Calu3 (cell line): ENCODE results near the gene COPB2. TPM values are rescaled to one million over a fixed set of nuclear protein-coding genes. Genes with fewer than 3 reads are reported as not detected.
A peak's percentile ranks its signal among the peaks of the same experiment; 100 is the strongest.
"Not testable (repeated sequence)": the region's sequence is repeated elsewhere in the genome, so short reads cannot be mapped to it uniquely, and the experiment has no call there.

Experiments
- BruUV-seq: library from RNA; stranded (reverse); fragments of 400-500 nt; replicated peaks from 2 replicates; lab custom pipeline; 2021; lab: Mats Ljungman, UMichigan
- CTCF ChIA-PET: fragments of 300-600 bp; sonication (Branson Sonifier 250); formaldehyde crosslinking; loops from one replicate; lab custom pipeline; 2022; ENCODE audit warnings: antibody characterized with exemption; lab: Charles Lee
- DNase-seq: peaks from one replicate; pipeline ENCODE4 v3.0.0; 2022
- H3K27ac Mint-ChIP-seq: one replicate; pipeline ENCODE4 v1.8.0; 2022; ENCODE audit warnings: mixed read lengths; ENCODE audit not compliant: unreplicated experiment
- H3K27me3 Mint-ChIP-seq: one replicate; pipeline ENCODE4 v1.8.0; 2022; ENCODE audit warnings: mixed read lengths; ENCODE audit not compliant: unreplicated experiment
- H3K36me3 Mint-ChIP-seq: one replicate; pipeline ENCODE4 v1.8.0; 2022; ENCODE audit warnings: mild to moderate bottlenecking, moderate library complexity, mixed read lengths; ENCODE audit not compliant: insufficient read depth, unreplicated experiment
- H3K4me1 Mint-ChIP-seq: one replicate; pipeline ENCODE4 v1.8.0; 2022; ENCODE audit warnings: mild to moderate bottlenecking, low read depth, mixed read lengths; ENCODE audit not compliant: unreplicated experiment
- H3K4me3 Mint-ChIP-seq: one replicate; pipeline ENCODE4 v1.8.0; 2022; ENCODE audit warnings: mild to moderate bottlenecking, low read depth, moderate library complexity, mixed read lengths; ENCODE audit not compliant: unreplicated experiment
- H3K9me3 Mint-ChIP-seq: one replicate; pipeline ENCODE4 v1.8.0; 2022; ENCODE audit warnings: low read depth, mixed read lengths; ENCODE audit not compliant: unreplicated experiment
- intact Hi-C: fragments of 100-400 bp; cut with micrococcal nuclease; formaldehyde crosslinking; loops from one replicate; pipeline ENCODE4 v1.10.0; 2022; ENCODE audit not compliant: unreplicated experiment
- total RNA-seq: library from RNA; stranded (reverse); gene quantifications from 2 replicates; pipeline ENCODE4 v1.2.3, GENCODE V29; 2022
- TF ChIP-seq, protein P1 (sequence below): fragments of 200-600 bp; IDR thresholded peaks from one replicate; pipeline ENCODE4 v1.8.0; 2022; ENCODE audit warnings: antibody characterized with exemption; ENCODE audit not compliant: unreplicated experiment

The COPB2 gene
- total RNA-seq, 1 experiment from 2014 or later = 223 TPM

- TF ChIP-seq, protein P1, sequence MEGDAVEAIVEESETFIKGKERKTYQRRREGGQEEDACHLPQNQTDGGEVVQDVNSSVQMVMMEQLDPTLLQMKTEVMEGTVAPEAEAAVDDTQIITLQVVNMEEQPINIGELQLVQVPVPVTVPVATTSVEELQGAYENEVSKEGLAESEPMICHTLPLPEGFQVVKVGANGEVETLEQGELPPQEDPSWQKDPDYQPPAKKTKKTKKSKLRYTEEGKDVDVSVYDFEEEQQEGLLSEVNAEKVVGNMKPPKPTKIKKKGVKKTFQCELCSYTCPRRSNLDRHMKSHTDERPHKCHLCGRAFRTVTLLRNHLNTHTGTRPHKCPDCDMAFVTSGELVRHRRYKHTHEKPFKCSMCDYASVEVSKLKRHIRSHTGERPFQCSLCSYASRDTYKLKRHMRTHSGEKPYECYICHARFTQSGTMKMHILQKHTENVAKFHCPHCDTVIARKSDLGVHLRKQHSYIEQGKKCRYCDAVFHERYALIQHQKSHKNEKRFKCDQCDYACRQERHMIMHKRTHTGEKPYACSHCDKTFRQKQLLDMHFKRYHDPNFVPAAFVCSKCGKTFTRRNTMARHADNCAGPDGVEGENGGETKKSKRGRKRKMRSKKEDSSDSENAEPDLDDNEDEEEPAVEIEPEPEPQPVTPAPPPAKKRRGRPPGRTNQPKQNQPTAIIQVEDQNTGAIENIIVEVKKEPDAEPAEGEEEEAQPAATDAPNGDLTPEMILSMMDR = no peak
- CTCF ChIA-PET = interaction anchor here (1.0 kb wide), 1 partner anchor 226 kb away, joined by 3 read pairs; no protein-coding TSS in a partner anchor
- H3K4me1 Mint-ChIP-seq = no peaks in the 10 kb centered on the region
- H3K4me3 Mint-ChIP-seq = no peak overlapping the region
- no peak overlapping the region for H3K27ac Mint-ChIP-seq
- BruUV-seq = no TSS peak
- H3K36me3 Mint-ChIP-seq = no peaks in the 10 kb centered on the region
- H3K9me3 Mint-ChIP-seq = peaks cover 4% of the 10 kb centered on the region
- DNase-seq = no peak
- intact Hi-C loops = no loop called here
- peaks cover 59% of the 10 kb centered on the region for H3K27me3 Mint-ChIP-seq
Measured at GRCh38 chr3:139338405-139338804, 51.0 kb downstream of the COPB2 start.

- H3K4me3 Mint-ChIP-seq, H3K9me3 Mint-ChIP-seq, CTCF ChIA-PET, H3K27ac Mint-ChIP-seq, BruUV-seq, H3K36me3 Mint-ChIP-seq, H3K4me1 Mint-ChIP-seq, DNase-seq: not testable (repeated sequence)
- peaks cover 73% of the 10 kb centered on the region for H3K27me3 Mint-ChIP-seq
- intact Hi-C loops = loop anchor here (5.0 kb wide), 1 partner anchor 637 kb away; no protein-coding TSS in a partner anchor
Measured at GRCh38 chr3:139334675-139335074, 54.8 kb downstream of the COPB2 start.

DNA sequence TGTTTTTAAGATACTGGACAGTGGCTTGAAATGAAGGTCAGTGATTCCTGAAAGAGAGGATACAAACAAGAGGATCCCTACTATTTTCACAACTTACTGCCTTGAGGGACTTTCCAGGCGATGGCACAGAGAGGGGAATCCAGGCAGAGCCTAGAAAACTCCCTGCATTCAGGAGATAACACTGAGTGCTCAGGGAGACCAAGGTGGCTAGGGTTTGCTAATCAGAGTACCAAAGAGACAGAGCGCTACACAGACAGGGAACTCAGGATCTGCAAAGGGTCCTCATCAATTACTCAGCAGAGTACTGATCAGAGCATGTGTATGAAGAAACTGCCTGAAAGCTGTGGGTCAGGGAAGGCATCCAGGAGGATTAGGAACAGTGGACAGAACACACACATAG is 57.4 kb downstream of the COPB2 start:
- CTCF ChIA-PET = no interaction called here
- no peaks in the 10 kb centered on the region for H3K36me3 Mint-ChIP-seq
- no peaks in the 10 kb centered on the region for H3K9me3 Mint-ChIP-seq
- no peaks in the 10 kb centered on the region for H3K4me1 Mint-ChIP-seq
- TF ChIP-seq, protein P1 = no peak
- intact Hi-C loops = loop anchor here (5.0 kb wide), 1 partner anchor 635 kb away; no protein-coding TSS in a partner anchor
- no peak overlapping the region for H3K4me3 Mint-ChIP-seq
- H3K27me3 Mint-ChIP-seq = peaks cover 51% of the 10 kb centered on the region
- no TSS peak for BruUV-seq
- DNase-seq = no peak
- no peak overlapping the region for H3K27ac Mint-ChIP-seq

DNA sequence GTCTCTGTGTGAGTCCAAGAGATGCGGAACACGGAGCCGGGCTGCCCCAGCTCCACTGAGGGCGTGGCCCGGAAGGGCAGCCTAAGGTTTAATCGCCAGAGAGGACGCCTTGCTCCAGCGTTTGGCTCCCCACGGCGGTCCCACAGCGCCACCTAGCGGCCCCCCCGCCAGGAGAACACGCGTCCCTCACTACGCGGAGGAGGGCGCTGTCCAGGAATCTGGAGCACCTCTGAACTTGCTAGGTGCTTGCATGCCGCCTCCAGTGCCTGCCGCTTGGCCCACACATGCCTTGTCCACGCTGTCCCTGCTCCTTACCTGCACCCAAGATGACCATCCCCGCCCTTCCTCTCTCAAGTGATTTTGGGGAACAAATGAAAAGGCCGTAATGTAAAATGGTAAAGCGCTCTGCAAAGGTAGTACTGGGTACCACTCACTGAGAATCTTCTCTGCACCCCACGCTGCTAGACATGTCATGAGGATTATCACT is 60.0 kb downstream of the COPB2 start:
- H3K27me3 Mint-ChIP-seq = peaks cover 47% of the 10 kb centered on the region
- intact Hi-C loops = loop anchor here (1.0 to 2.0 kb wide), 4 partner anchors 37 to 393 kb away; no protein-coding TSS in a partner anchor
- peak; percentile 99 for DNase-seq
- TF ChIP-seq, protein P1 = peak; percentile 100
- H3K9me3 Mint-ChIP-seq = no peaks in the 10 kb centered on the region
- H3K4me3 Mint-ChIP-seq = peak overlapping the region; percentile 12
- H3K36me3 Mint-ChIP-seq = no peaks in the 10 kb centered on the region
- CTCF ChIA-PET = interaction anchor here (0.6 to 2.5 kb wide), 21 partner anchors 11 to 735 kb away, joined by 3 to 74 read pairs (median 5); partner anchors contain the start of genes CEP70 and MRPS22
- no peak overlapping the region for H3K27ac Mint-ChIP-seq
- H3K4me1 Mint-ChIP-seq = no peaks in the 10 kb centered on the region
- BruUV-seq = no TSS peak

DNA sequence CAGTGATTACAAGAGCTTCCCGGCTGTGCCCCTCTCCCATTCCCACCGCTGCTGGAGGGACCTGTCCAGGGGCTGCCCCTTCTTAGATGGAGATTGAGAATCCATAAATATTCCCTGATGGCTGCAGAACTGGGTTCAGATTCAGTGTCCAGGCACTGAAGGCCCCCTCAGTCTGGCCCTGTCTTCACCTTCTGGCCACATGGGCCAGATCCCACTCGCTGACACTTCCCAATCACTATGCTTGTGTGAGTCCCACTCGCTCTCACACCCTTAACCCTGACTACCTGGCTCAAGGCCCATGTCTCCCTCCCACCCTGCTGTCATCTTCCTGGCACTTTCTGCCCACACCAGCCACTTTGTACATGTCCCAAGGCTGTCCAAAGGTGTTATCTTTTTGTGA is 61.1 kb downstream of the COPB2 start:
- Mint-ChIP-seq H3K4me3 (no peak overlapping the region), H3K36me3 (no peaks in the 10 kb centered on the region), H3K4me1 (no peaks in the 10 kb centered on the region), H3K27me3 (peaks cover 39% of the 10 kb centered on the region), H3K27ac (no peak overlapping the region), H3K9me3 (no peaks in the 10 kb centered on the region)
- CTCF ChIA-PET = interaction anchor here (0.8 to 1.2 kb wide), 10 partner anchors 11 to 228 kb away, joined by 3 to 6 read pairs (median 4); no protein-coding TSS in a partner anchor
- BruUV-seq = no TSS peak
- intact Hi-C loops = loop anchor here (2.0 kb wide), 2 partner anchors 36 to 216 kb away; no protein-coding TSS in a partner anchor
- no peak for DNase-seq
- TF ChIP-seq, protein P1 = no peak
